Raji (cell line): ENCODE results near the gene ADGRG3.

Source experiments
- POLR2A ChIP-seq: IDR thresholded peaks from 2 replicates; pipeline ENCODE4 v1.6.1; 2011; ENCODE audit warnings: low read depth, low read length, control low read depth; ENCODE audit not compliant: insufficient read depth

The ADGRG3 gene

GRCh38 chr16:57675741-57676551, 7.8 kb downstream of the ADGRG3 start:
- no peak for TF ChIP-seq POLR2A

GRCh38 chr16:57676553-57677085, 8.5 kb downstream of the ADGRG3 start:
- no peak for TF ChIP-seq POLR2A

- no peak for TF ChIP-seq POLR2A
Observed at GRCh38 chr16:57677622-57678369, 9.7 kb downstream of the ADGRG3 start.

GRCh38 chr16:57679016-57679415, 10.9 kb downstream of the ADGRG3 start:
- no peak for TF ChIP-seq POLR2A

- no peak for TF ChIP-seq POLR2A
Observed at GRCh38 chr16:57679767-57680482, 11.8 kb downstream of the ADGRG3 start.

GRCh38 chr16:57680842-57681375, 12.8 kb downstream of the ADGRG3 start:
- no peak for TF ChIP-seq POLR2A

- no peak for TF ChIP-seq POLR2A
Observed at GRCh38 chr16:57681950-57682728, 14.0 kb downstream of the ADGRG3 start.

- no peak for TF ChIP-seq POLR2A
Observed at GRCh38 chr16:57682809-57683635, 14.9 kb downstream of the ADGRG3 start.

GRCh38 chr16:57683636-57684545, 15.8 kb downstream of the ADGRG3 start:
- no peak for TF ChIP-seq POLR2A

GRCh38 chr16:57684626-57685358, 16.7 kb downstream of the ADGRG3 start:
- TF ChIP-seq POLR2A = no peak

- TF ChIP-seq POLR2A = no peak
Observed at GRCh38 chr16:57685633-57686032, 17.5 kb downstream of the ADGRG3 start.

GRCh38 chr16:57686577-57686976, 18.5 kb downstream of the ADGRG3 start:
- no peak for TF ChIP-seq POLR2A
